Activated naive CD8-positive, alpha-beta T cell treated with anti-CD3 and anti-CD28 coated beads for 36 hours (primary cell): Measurements from ENCODE around the gene SLC38A8. TPM values are rescaled to one million over a fixed set of nuclear protein-coding genes. Genes with fewer than 3 reads are reported as not detected.

Experiments
- DNase-seq: peaks from one replicate; pipeline ENCODE4 v3.0.0; 2021
- H3K27ac Mint-ChIP-seq: one replicate; pipeline ENCODE4 v1.8.0; 2022; ENCODE audit warnings: mild to moderate bottlenecking, moderate library complexity, mixed read lengths
- H3K27me3 Mint-ChIP-seq: one replicate; pipeline ENCODE4 v1.8.0; 2022; ENCODE audit warnings: mild to moderate bottlenecking, mixed read lengths
- H3K36me3 Mint-ChIP-seq: one replicate; pipeline ENCODE4 v1.8.0; 2021; ENCODE audit warnings: mild to moderate bottlenecking, mixed read lengths
- H3K4me1 Mint-ChIP-seq: one replicate; pipeline ENCODE4 v1.8.0; 2021; ENCODE audit warnings: mixed read lengths
- H3K4me3 Mint-ChIP-seq: one replicate; pipeline ENCODE4 v1.8.0; 2022; ENCODE audit warnings: mild to moderate bottlenecking, moderate library complexity, mixed read lengths
- H3K9me3 Mint-ChIP-seq: one replicate; pipeline ENCODE4 v1.8.0; 2022; ENCODE audit warnings: mixed read lengths
- total RNA-seq, 2 experiments: library from RNA; stranded (reverse); gene quantifications; one replicate each; pipeline ENCODE4 v1.2.3, GENCODE V29; 2021

The SLC38A8 gene
- total RNA-seq, 2 experiments from 2014 or later: not detected

- Mint-ChIP-seq H3K4me3 (no peak overlapping the region), H3K36me3 (peaks cover 7% of the 10 kb centered on the region), H3K9me3 (no peaks in the 10 kb centered on the region), H3K4me1 (peaks cover 10% of the 10 kb centered on the region), H3K27ac (no peak overlapping the region), H3K27me3 (no peaks in the 10 kb centered on the region)
- DNase-seq: no peak
These were observed 37.8 kb upstream of the SLC38A8 start for GRCh38 chr16:84080378-84080777.

- no peak overlapping the region for H3K27ac Mint-ChIP-seq
- no peaks in the 10 kb centered on the region for H3K9me3 Mint-ChIP-seq
- H3K36me3 Mint-ChIP-seq: peaks cover 7% of the 10 kb centered on the region
- H3K4me1 Mint-ChIP-seq: peaks cover 3% of the 10 kb centered on the region
- H3K27me3 Mint-ChIP-seq: no peaks in the 10 kb centered on the region
- no peak overlapping the region for H3K4me3 Mint-ChIP-seq
- no peak for DNase-seq
These were observed 37.1 kb upstream of the SLC38A8 start for GRCh38 chr16:84079664-84080063.

GRCh38 chr16:84075376-84075775 is 32.8 kb upstream of the SLC38A8 start:
- no peaks in the 10 kb centered on the region for H3K27me3 Mint-ChIP-seq
- peaks cover 7% of the 10 kb centered on the region for H3K36me3 Mint-ChIP-seq
- no peak overlapping the region for H3K27ac Mint-ChIP-seq
- H3K9me3 Mint-ChIP-seq: no peaks in the 10 kb centered on the region
- no peak overlapping the region for H3K4me3 Mint-ChIP-seq
- peaks cover 2% of the 10 kb centered on the region for H3K4me1 Mint-ChIP-seq
- DNase-seq: no peak

- DNase-seq: no peak
- Mint-ChIP-seq H3K4me3 (no peak overlapping the region), H3K27me3 (no peaks in the 10 kb centered on the region), H3K36me3 (peaks cover 7% of the 10 kb centered on the region), H3K9me3 (no peaks in the 10 kb centered on the region), H3K27ac (no peak overlapping the region), H3K4me1 (no peaks in the 10 kb centered on the region)
These were observed 32.1 kb upstream of the SLC38A8 start for GRCh38 chr16:84074721-84075120.

- H3K27ac Mint-ChIP-seq: no peak overlapping the region
- peaks cover 17% of the 10 kb centered on the region for H3K36me3 Mint-ChIP-seq
- H3K4me3 Mint-ChIP-seq: no peak overlapping the region
- no peaks in the 10 kb centered on the region for H3K27me3 Mint-ChIP-seq
- no peaks in the 10 kb centered on the region for H3K9me3 Mint-ChIP-seq
- no peak for DNase-seq
- no peaks in the 10 kb centered on the region for H3K4me1 Mint-ChIP-seq
These were observed 29.4 kb upstream of the SLC38A8 start for GRCh38 chr16:84072014-84072413.

GRCh38 chr16:84071121-84071520 is 28.5 kb upstream of the SLC38A8 start:
- Mint-ChIP-seq H3K27me3 (no peaks in the 10 kb centered on the region), H3K9me3 (no peaks in the 10 kb centered on the region), H3K36me3 (peaks cover 18% of the 10 kb centered on the region), H3K4me1 (no peaks in the 10 kb centered on the region), H3K4me3 (no peak overlapping the region), H3K27ac (no peak overlapping the region)
- DNase-seq: no peak

GRCh38 chr16:84069540-84069939 is 26.9 kb upstream of the SLC38A8 start:
- H3K4me1 Mint-ChIP-seq: no peaks in the 10 kb centered on the region
- no peak for DNase-seq
- H3K27me3 Mint-ChIP-seq: no peaks in the 10 kb centered on the region
- H3K9me3 Mint-ChIP-seq: no peaks in the 10 kb centered on the region
- peaks cover 18% of the 10 kb centered on the region for H3K36me3 Mint-ChIP-seq
- no peak overlapping the region for H3K27ac Mint-ChIP-seq
- no peak overlapping the region for H3K4me3 Mint-ChIP-seq

GRCh38 chr16:84068783-84069462 is 26.3 kb upstream of the SLC38A8 start:
- Mint-ChIP-seq H3K9me3 (no peaks in the 10 kb centered on the region), H3K4me1 (no peaks in the 10 kb centered on the region), H3K27me3 (no peaks in the 10 kb centered on the region), H3K36me3 (peaks cover 20% of the 10 kb centered on the region), H3K4me3 (no peak overlapping the region), H3K27ac (no peak overlapping the region)
- no peak for DNase-seq

GRCh38 chr16:84068041-84068440 is 25.4 kb upstream of the SLC38A8 start:
- no peak overlapping the region for H3K27ac Mint-ChIP-seq
- H3K27me3 Mint-ChIP-seq: no peaks in the 10 kb centered on the region
- peaks cover 2% of the 10 kb centered on the region for H3K4me1 Mint-ChIP-seq
- DNase-seq: no peak
- H3K4me3 Mint-ChIP-seq: no peak overlapping the region
- no peaks in the 10 kb centered on the region for H3K9me3 Mint-ChIP-seq
- H3K36me3 Mint-ChIP-seq: peaks cover 24% of the 10 kb centered on the region

- no peaks in the 10 kb centered on the region for H3K9me3 Mint-ChIP-seq
- no peak overlapping the region for H3K4me3 Mint-ChIP-seq
- DNase-seq: no peak
- no peaks in the 10 kb centered on the region for H3K27me3 Mint-ChIP-seq
- H3K27ac Mint-ChIP-seq: no peak overlapping the region
- H3K36me3 Mint-ChIP-seq: peaks cover 27% of the 10 kb centered on the region
- peaks cover 6% of the 10 kb centered on the region for H3K4me1 Mint-ChIP-seq
These were observed 25.0 kb upstream of the SLC38A8 start for GRCh38 chr16:84067640-84068039.

- Mint-ChIP-seq H3K36me3 (peaks cover 23% of the 10 kb centered on the region), H3K27ac (no peak overlapping the region), H3K4me1 (peaks cover 6% of the 10 kb centered on the region), H3K4me3 (no peak overlapping the region), H3K9me3 (no peaks in the 10 kb centered on the region), H3K27me3 (no peaks in the 10 kb centered on the region)
- DNase-seq: no peak
These were observed 23.0 kb upstream of the SLC38A8 start for GRCh38 chr16:84065536-84066132.

- H3K4me1 Mint-ChIP-seq: peaks cover 6% of the 10 kb centered on the region
- no peaks in the 10 kb centered on the region for H3K27me3 Mint-ChIP-seq
- H3K36me3 Mint-ChIP-seq: peaks cover 17% of the 10 kb centered on the region
- H3K4me3 Mint-ChIP-seq: no peak overlapping the region
- no peak overlapping the region for H3K27ac Mint-ChIP-seq
- no peak for DNase-seq
- H3K9me3 Mint-ChIP-seq: no peaks in the 10 kb centered on the region
These were observed 21.4 kb upstream of the SLC38A8 start for GRCh38 chr16:84063980-84064379.

- peak; percentile 68 for DNase-seq
- H3K4me1 Mint-ChIP-seq: peaks cover 6% of the 10 kb centered on the region
- H3K27ac Mint-ChIP-seq: peak overlapping the region; percentile 63
- peaks cover 14% of the 10 kb centered on the region for H3K36me3 Mint-ChIP-seq
- H3K9me3 Mint-ChIP-seq: no peaks in the 10 kb centered on the region
- H3K27me3 Mint-ChIP-seq: no peaks in the 10 kb centered on the region
- no peak overlapping the region for H3K4me3 Mint-ChIP-seq
These were observed 20.4 kb upstream of the SLC38A8 start for GRCh38 chr16:84062734-84063640.

GRCh38 chr16:84061236-84061819 is 18.7 kb upstream of the SLC38A8 start:
- no peak overlapping the region for H3K27ac Mint-ChIP-seq
- H3K27me3 Mint-ChIP-seq: no peaks in the 10 kb centered on the region
- no peak for DNase-seq
- no peaks in the 10 kb centered on the region for H3K9me3 Mint-ChIP-seq
- H3K4me3 Mint-ChIP-seq: no peak overlapping the region
- H3K4me1 Mint-ChIP-seq: peaks cover 6% of the 10 kb centered on the region
- peaks cover 13% of the 10 kb centered on the region for H3K36me3 Mint-ChIP-seq
